ENCODE data around the gene ENO1.

DNA sequence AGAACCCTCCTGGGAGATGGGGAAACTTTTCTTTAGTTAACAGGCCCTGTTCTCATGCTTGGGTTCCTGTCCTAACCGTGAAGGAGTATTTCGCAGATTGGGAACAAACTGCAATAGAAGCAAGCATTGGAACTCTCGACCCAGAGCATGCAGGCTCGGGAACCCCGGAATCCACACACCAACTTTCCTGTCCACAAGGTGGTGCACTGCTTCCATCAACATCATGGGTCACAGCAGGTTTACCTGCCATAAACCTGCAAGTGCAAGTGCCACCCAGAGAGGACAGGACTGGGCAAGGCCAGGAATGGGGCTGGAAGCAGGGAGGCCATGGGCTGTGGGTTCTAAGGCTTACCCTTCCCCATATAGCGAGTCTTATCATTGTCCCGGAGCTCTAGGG, 6.9 kb downstream of the ENO1 start:
- TF ChIP-seq CTCF (IDR thresholded peaks at IDR 0.05) (peak in 2 of 7 experiments; percentile 7 to 20), POLR2A (IDR thresholded peaks at IDR 0.05) (no peak), POLR2AphosphoS5 (IDR thresholded peaks at IDR 0.05) (no peak), EP300 (IDR thresholded peaks at IDR 0.05) (no peak)

All from stomach (tissue), 4 donors.